Measurements from ENCODE around the gene GDPD4.
"Not testable (repeated sequence)": the region's sequence is repeated elsewhere in the genome, so short reads cannot be mapped to it uniquely, and the experiment has no call there.

Gene GDPD4, protein sequence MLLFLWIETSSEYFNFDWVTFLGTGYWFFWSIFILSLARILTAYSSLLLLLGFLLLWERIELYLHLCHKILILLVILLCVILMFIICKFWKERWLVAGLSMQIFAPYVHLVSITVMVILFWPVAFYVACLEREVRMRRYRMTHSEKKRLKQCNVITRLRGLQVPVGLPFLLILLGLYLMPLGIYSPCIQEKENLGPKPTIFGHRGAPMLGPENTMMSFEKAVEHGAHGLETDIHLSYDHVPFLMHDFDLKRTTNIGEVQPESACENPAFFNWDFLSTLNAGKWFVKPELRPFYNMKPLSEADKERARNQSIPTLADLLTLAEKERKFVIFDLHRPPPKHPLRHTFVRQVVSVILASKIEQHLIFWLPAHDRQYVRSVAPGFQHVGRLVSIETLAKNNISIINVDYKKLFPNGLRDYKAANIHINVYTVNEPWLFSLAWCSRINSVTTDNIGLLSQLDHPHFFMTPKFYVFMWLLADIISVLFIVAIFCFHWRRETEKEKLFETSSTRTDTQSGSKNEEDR

DNA sequence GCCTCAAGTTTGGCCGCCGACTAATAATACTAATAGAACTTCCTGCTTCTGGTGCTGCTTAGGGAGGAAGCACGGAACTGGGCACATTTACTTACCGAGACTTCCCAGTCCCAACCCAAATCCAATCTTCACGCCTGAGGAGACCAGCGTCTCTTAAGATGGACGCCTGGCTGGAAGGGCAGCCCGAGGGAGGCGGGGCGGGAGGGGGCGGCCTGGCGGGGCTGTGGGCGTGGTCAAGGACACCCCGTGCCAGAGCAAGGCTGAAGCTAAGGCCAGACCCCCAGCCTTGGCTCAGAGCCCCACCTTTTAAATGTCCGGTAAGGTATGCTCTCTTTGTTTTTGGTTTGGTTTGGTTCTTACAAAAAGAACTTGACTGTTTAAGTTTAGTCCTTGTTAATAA lies at the start of gene GDPD4:
Gene GDPD4 (minus strand): TSS at position 177 of the 400 bp plus-strand sequence. CDS start 16,549 bp downstream, outside the sequence.
- DNase-seq (ENCODE audit: low spot score): no peak

DNA sequence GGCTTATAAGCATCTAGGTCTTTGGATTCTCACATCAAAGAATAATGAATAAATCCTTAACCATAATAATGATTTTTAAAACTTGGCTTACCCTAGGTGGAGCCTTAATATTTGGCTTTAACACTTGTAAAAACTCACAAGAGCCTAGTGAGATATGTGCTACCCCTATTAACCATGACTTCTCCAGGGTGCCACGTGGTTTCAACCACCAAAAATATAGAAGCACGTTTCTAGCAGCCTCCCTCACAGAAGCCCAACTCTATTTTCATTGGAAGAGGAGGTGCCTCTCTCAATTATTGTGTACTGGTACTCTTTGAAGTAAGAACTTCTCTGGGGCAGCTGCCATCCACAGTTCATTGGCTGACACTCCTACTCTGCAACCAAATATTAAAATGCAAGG lies 46.5 kb upstream of the GDPD4 start:
- DNase-seq (ENCODE audit: low spot score): no peak

GRCh38 chr11:77346906-77347603 lies 45.6 kb upstream of the GDPD4 start:
- no peak for DNase-seq (ENCODE audit: low spot score)

- no peak for DNase-seq (ENCODE audit: low spot score)
These were observed 44.1 kb upstream of the GDPD4 start for GRCh38 chr11:77345621-77346020.

DNA sequence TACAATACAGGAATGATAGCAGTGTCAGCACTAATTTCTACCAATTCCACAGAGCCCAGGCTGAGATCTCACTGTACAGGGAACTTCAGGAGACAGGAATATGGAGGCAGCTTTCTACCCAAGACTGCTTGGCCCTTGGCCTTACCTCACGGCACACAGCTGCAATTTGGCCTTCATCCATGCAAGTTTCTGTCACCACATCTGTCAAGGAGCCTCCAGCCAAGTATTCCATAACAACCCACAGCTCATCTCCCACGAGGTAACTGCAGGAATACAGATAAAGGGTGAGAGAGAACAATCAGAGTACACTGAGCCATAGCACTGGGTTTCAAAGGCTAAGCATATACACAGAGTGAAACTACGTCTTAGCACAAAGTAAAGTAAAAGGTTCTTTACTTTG lies 39.0 kb upstream of the GDPD4 start:
- no peak for DNase-seq (ENCODE audit: low spot score)

DNA sequence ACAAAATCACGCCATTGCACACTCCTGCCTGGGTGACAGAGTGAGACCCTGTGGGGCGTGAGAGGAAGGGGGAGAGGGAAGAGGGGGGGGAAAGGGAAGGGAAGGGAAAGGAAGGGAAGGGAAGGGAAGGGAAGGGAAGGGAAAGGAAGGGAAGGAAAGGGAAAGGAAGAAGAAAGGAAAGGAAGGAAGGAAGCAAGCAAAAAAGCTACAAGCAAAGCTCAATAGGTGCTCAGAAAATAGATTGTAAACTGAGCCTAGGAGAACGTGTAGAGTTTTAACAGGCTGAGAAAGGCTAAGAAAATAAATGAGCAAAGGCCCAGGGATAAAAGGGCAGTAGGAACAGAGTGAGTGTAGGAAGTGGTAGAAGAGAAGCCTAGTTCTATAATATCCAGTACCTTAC lies 30.8 kb upstream of the GDPD4 start:
- DNase-seq (ENCODE audit: low spot score): no peak

DNA sequence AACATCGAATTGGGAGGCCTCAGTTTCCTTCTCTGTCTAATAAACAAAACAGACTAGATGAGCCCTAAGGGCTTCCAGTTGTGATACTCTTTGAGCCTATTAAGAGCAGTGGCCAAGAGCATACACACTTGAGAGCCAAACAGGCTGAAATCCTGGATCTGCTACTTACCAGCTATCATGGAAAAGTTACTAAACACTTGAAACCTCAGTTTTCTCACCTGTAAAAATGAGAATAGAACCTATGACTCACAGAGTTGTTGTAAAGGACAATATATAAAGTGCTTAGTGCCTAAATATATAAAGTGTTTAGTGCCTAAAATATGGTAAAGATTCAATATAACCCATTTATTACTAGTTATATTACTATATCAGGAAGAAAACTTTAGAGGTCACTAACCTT lies 23.7 kb upstream of the GDPD4 start:
- no peak for DNase-seq (ENCODE audit: low spot score)

DNA sequence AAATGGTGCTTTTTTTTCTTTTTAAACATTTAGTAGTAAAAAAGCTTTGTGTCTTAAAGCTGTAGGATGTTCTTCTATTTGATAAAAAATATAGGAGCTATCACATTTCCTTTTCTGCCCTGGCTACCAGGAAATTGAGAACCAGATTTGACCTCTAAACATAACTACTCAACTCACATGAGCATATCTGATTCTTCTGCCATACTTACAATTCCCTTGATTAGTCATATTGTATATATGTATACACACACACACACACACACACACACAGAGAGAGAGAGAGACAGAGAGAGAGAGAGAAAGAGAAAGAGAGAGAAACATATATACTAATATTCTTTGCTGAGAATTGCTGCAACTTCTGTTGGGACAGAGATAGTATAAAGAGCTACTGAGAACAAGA lies 23.0 kb upstream of the GDPD4 start:
- DNase-seq (ENCODE audit: low spot score): no peak

- DNase-seq (ENCODE audit: low spot score): peak; percentile 79
These were observed 21.6 kb upstream of the GDPD4 start for GRCh38 chr11:77322926-77323590.

- DNase-seq (ENCODE audit: low spot score): peak; percentile 69
These were observed 21.0 kb upstream of the GDPD4 start for GRCh38 chr11:77322506-77322905.

DNA sequence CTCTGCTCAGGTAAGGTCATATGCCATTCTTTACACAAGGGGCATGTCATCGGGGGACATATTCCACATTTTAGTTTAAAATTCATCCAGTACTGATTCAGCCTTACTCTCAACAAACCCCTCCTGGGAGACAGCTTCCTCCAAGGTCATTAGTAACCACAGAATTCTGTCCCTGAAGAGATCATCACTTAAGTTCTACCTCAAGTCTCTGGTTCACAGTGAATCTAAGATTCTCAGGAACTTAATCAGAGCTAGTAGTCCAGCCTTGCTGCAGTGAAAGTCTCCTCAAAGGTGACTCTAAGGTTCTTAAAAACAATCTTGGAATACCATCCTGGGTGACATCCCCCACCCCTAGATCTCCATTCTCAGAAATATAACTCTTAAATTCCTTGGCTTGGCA lies 18.9 kb upstream of the GDPD4 start:
- DNase-seq (ENCODE audit: low spot score): no peak

DNA sequence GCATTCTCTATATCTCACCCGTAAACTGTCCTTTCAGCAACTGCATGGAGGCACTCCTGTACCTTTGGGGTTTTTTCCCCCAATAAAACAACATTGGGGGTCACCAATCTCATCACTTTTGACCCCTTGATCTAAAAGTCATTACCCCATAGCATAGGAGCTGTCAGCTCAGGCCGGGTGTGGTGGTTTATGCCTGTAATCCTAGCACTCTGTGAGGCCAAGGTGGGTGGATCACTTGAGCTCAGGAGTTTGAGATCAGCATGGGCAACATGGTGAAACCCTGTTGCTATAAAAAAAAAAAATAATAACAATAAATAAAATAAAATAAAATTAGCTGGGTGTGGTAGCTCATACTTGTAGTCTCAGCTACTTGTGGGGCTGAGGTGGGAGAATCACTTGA lies 17.1 kb upstream of the GDPD4 start:
- no peak for DNase-seq (ENCODE audit: low spot score)

DNA sequence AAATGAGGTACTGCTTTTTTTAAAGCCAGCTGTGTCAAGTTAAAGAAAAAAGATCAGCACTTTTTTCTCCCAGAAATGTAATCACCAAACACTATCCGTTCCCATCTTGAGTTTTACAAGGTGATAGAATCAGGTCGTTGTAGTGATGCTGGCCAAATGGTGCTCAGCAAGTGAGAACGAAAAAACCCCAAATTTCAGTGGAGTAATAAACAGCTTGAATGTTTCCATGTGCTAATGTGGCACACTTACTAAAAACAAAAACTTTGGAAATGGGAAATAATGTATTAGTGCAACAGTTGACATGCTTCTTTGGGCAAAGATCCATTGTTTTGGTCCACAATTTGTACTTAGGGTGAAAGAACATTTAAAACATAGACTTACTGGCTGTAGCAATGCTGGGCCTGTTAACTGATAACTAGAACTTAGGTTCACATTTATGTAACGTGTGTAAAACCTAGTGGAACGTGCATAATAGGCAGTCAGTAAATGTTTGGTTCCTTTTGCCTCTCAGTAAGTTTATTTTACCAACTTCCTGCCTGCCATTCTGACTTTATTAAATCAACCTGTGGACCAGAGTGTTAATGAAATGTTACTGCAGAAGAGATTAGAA lies 15.4 kb upstream of the GDPD4 start:
- DNase-seq (ENCODE audit: low spot score): no peak

GRCh38 chr11:77312107-77312506 lies 10.6 kb upstream of the GDPD4 start:
- no peak for DNase-seq (ENCODE audit: low spot score)

DNA sequence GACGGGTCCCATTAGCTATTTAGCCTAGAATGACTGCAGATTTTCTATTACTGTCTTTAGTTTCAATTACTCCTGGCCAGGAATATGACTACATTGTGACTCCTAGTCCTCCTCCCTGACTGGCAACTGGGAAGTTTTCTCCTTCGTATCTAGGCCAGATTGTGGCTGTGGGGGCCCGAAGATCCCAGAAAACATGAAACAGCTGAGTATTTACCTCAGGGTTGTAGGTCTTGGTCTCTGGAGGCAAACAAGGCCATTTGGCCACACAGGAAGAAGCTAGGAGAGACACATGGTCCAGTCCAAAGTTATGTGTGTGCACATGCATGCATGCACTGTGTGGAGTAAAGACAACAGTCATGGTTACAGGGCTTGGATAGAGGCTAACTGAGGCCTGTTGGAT lies 10.2 kb upstream of the GDPD4 start:
- DNase-seq (ENCODE audit: low spot score): no peak

DNA sequence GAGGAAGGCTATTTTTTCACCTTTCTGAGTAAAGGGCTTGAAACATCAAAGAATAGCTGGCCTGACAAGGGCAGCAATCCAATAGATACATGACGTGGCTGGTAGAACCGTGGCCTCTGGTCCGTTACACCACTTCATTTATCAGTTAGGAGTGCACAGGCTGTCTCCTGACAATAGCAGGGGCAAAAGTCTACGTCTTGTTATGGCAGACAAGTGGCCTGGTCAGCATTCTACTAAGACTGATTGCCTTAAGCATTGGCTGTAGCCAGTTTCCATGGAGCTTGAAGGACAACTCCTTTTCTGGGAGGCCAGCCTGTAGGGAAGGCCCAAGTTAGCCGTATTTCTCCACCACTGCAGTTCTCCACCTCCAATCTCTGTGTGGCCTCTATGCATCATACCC lies 9.2 kb upstream of the GDPD4 start:
- DNase-seq (ENCODE audit: low spot score): no peak

GRCh38 chr11:77309401-77310085 lies 8.1 kb upstream of the GDPD4 start:
- DNase-seq (ENCODE audit: low spot score): no peak

DNA sequence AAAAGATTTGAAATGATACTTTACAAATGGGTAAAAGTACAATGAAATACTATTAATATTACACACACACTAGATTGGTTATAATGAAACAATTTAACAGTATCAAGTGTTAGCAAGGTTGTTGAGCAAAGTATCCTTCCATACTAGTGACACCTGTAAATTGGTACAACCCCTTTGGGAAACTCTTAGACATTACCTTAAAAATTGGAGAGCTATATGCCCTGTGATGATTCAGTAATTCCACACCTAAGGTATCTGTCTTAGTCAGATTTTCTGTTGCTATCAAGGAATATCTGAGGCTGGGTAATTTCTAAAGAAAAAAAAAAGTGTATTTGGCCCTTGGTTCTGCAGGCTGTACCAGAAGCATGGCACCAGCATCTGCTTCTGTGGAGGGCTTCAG lies 7.4 kb upstream of the GDPD4 start:
- no peak for DNase-seq (ENCODE audit: low spot score)

DNA sequence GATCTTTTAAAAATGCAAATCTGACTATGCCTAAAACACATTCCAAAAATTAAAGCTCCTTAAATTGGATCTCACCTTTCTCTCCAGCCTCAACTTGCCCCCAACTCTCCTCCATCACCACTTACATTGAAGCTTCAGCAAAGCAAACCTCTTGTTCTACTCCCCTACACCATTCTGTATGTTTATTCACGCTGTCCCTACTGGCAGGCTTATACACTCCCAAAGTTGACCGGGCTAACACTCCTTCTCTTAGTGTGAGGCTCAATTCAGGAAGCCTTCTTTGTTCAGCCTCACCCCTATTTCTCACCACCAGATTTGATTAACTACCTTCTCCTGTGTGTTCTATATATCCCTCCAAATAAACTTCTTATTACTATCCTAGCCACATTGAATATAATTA lies 1.8 kb upstream of the GDPD4 start:
- no peak for DNase-seq (ENCODE audit: low spot score)

- DNase-seq (ENCODE audit: low spot score): no peak
These were observed 1.3 kb upstream of the GDPD4 start for GRCh38 chr11:77302752-77303151.

- DNase-seq (ENCODE audit: low spot score): no peak
These were observed 791 bp downstream of the GDPD4 start for GRCh38 chr11:77300695-77301094.

DNA sequence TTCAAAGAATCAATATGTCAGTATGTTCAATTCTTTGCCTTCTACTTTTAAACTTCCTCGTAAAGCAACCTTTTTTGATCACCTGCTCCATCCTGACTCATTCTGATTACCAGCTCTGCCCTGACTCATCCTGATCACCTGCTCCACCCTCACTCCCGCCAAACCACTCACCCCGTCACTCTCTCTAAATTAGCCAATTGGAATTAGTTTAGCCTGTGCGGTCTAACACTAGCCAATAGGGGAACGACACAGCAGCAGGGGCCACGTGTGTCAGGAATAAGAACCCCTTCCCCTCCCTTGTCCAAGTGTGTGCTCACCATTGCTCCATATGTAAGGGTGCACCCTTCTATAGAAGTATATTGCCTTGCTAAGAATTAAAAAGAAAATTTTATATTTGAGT lies 1.5 kb downstream of the GDPD4 start:
- DNase-seq (ENCODE audit: low spot score): not testable (repeated sequence)

Measured in pons (tissue), 1 donor.